GM18511 (cell line): Measurements from ENCODE around the gene TRNT1.
A peak's percentile ranks its signal among the peaks of the same experiment; 100 is the strongest.

Experiments used
- ATAC-seq: cut with Tn5 transposase; IDR thresholded peaks from one replicate; pipeline ENCODE4 v1.9.1; 2021; ENCODE audit warnings: mild to moderate bottlenecking, moderate library complexity; ENCODE audit not compliant: unreplicated experiment

Gene TRNT1

GRCh38 chr3:3110749-3111361, 15.9 kb upstream of the TRNT1 start:
- ATAC-seq = peak; percentile 39

GRCh38 chr3:3113042-3113709, 13.6 kb upstream of the TRNT1 start:
- no peak for ATAC-seq

- ATAC-seq = no peak
Measured at GRCh38 chr3:3117651-3118050, 9.1 kb upstream of the TRNT1 start.

DNA sequence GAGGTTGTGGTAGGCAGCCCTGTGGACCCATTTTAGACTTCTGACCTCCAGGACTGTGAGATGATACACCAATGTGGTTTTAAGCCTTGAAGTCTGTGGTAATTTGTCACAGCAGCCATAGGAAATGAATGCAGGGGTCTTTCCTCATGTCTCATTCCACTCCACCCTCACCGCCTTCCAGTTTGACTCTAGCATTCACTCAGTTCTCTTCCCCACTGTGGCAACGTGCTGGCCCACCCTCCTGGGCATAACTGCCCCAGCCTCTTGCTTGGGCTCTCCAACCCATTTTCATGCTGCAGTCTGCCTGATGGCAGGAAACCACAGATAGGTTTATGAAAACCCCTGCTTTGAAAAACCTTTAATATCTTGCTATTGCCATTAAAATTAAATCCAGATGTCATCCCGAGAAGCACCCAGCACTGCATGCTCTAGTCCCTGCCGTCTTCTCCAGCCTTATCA, 7.3 kb upstream of the TRNT1 start:
- no peak for ATAC-seq

GRCh38 chr3:3125977-3126376, 763 bp upstream of the TRNT1 start:
- ATAC-seq = no peak

- ATAC-seq = no peak
Measured at GRCh38 chr3:3127432-3128010, 781 bp downstream of the TRNT1 start.

DNA sequence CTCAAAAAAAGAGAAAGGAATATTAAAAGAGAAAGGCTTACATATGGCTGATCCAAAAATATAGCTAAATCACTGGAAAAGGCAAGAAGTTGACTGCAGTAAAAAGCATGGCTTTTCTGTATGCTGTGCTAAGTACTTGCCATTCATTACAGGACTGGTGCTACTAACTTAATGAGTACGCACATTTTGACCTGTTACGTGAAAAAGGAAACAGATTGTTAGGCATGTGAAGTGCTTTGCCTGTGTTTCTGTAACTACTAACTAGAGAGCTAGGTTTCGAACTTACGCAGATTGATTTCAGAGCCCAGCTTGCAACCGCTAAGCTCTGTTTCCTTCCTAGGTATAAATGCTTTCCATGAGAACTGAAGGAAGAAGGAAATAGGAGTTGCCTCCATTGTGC, 2.8 kb downstream of the TRNT1 start:
- ATAC-seq = no peak

DNA sequence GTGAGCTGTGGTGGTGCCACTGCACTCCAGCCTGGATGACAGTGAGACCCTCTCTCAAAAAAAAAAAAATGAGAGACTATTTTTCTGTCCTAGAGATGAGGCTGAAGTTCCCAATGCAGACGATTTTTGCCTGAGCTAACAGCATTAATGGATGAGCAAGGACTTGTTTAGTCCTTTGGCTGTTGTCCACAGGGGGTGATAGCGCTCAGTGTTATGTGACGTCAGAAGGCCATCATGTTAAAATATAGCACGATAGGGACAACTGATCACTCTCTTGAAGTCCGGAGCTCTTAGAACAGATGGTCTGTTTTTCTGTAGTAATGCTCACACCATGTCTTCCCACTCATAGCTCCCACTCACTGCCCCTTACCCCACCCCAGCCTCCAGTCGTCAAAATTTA, 6.8 kb downstream of the TRNT1 start:
- no peak for ATAC-seq

DNA sequence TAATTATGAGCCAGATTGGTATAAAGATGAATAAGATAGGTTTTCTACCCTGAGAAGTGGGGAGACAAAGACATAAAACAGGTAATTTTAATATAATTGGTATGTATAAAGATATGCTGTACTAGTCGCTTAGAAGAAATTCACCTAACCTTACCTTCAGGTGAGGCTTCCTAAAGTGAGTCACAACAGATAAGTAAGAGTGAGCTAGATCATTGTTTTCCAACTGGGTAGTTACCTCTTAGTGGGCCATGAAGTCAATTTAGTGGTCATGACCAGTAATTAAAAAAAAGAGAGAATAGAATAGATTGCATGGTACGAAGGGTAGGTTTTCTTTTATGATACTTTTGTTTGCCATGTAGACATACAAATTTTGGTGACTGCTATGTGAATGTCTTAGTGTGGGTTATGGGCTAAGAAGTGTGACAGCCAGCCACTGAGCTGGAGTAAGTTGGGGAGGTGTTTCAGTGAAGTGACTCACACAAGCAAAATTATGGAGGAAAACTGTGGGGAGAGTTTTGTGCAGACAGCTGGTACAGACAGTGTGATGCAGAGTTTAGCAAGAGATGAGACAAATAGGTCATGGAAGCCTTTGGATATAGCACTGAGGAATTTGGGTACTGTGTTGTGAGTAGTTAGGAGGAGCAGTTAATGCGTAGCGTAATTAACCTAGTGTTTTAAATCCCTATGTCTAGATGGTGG, 8.2 kb downstream of the TRNT1 start:
- ATAC-seq = no peak

GRCh38 chr3:3137526-3137925, 10.8 kb downstream of the TRNT1 start:
- ATAC-seq = no peak

GRCh38 chr3:3141939-3142338, 15.2 kb downstream of the TRNT1 start:
- no peak for ATAC-seq

GRCh38 chr3:3145831-3146230, 19.1 kb downstream of the TRNT1 start:
- no peak for ATAC-seq

GRCh38 chr3:3149560-3149959, 22.8 kb downstream of the TRNT1 start:
- no peak for ATAC-seq

- ATAC-seq = no peak
Measured at GRCh38 chr3:3151513-3151912, 24.8 kb downstream of the TRNT1 start.

GRCh38 chr3:3154879-3155610, 28.3 kb downstream of the TRNT1 start:
- ATAC-seq = no peak

DNA sequence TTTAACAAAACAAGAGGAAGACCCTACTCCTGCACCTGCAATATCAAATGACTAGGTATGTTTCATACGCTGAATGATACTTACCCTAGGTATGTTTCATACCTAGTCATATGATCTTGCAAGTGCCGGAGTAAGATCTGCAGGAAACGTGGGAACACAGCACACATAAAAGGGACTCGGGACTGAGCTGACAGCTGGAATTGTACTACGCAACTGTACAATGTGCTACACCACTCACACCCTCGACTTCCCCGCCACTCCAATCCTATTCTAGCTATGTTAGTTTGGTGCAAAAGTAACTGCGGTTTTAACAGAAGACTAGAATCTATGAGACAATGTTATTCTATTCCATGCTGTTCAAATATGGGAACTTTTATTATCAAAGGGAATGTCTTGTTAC, 30.7 kb downstream of the TRNT1 start:
- no peak for ATAC-seq

DNA sequence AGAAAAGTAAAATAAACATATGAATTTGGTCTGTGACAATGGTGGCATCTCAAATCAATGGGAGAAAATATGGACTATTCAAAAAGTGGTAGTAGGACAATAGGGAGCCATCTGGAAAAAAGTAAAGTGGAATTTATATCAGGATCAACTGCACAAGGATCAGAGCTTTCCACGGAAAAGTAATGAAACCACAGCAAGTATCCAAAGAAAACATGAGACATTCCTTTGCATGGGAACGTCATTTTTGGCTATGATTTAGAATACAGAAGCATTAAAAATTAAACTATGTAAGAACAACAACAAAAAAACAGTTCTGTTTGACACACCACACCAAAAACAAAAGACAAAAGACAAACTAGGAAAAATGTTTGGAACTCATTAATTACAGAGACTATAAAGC, 34.1 kb downstream of the TRNT1 start:
- no peak for ATAC-seq

DNA sequence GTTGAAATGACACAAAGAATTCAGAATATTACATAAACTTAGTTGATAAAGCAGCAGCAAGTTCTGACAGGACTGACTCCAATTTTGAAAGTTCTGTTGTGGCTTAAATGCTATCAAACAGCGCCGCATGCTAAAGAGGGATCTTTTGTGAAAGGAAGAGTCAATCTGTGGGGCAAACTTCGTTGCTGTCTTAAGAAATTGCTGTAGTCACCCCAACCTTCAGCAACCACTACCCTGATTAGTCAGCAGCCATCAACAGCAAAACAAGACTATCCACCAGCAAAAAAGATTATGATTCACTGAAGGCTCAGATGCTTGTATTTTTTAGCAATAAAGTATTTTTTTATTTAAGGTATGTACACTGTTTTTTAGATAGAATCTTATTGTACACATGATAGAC, 38.5 kb downstream of the TRNT1 start:
- no peak for ATAC-seq

DNA sequence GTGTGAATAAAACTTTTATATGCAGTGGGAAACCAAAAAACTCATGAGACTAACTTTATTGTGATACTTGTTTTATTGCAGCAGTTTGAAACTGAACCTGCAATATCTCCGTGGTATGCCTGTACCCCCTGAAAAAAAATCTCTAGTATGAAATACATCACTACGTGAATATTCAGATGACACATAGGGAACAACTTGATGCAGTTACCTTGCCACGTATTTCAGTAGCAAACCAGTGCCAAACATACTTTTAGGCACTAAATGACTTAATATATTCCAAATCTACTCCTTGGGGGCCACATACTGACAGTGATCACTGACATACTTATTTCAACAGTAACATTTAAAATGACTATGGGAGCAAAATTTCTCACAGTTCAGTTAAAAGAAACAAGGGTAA, 38.9 kb downstream of the TRNT1 start:
- no peak for ATAC-seq

GRCh38 chr3:3170998-3171397, 44.3 kb downstream of the TRNT1 start:
- peak; percentile 65 for ATAC-seq

DNA sequence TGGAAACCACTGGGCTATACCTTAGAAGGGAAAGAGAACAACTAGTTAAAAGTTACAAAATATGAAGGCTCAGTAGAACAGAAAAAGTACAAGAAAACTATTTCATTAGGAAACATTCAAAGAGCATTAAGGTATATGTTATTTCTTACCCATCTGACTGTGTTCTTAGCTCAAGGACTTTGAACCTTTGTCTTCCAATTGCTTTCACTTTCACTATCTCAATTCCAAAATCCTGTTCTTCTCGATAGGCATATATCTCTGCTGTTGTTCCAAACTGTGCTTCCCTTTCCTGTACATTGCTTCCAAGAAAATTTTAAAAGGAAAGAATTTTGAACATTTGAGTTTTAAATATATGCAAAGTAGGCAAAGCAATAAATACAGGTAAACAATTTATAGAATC, 45.9 kb downstream of the TRNT1 start:
- ATAC-seq = peak; percentile 55
